B cell (primary cell): ENCODE data around the gene ZNF267. TPM values are rescaled to one million over a fixed set of nuclear protein-coding genes. Genes with fewer than 3 reads are reported as not detected.
"Not testable (repeated sequence)": the region's sequence is repeated elsewhere in the genome, so short reads cannot be mapped to it uniquely, and the experiment has no call there.

Source experiments
- ATAC-seq: fragments of 200-7000 bp; cut with Tn5 transposase; one replicate; pipeline ENCODE4 v1.10.0; 2021; ENCODE audit warnings: low read depth, mild to moderate bottlenecking, moderate number of reproducible peaks, moderate library complexity
- CTCF ChIA-PET: fragments of 350-600 bp; sonication (Branson Sonifier 250); formaldehyde crosslinking; loops from one replicate; lab custom pipeline; 2021; ENCODE audit warnings: antibody characterized with exemption, inconsistent platforms; lab: Charles Lee
- POLR2A ChIA-PET: fragments of 350-600 bp; sonication (Branson Sonifier 250); formaldehyde crosslinking; loops from one replicate; lab custom pipeline; 2021; ENCODE audit warnings: antibody characterized with exemption; lab: Charles Lee
- DNase-seq: peaks from one replicate; pipeline ENCODE4 v3.0.0; 2013
- H2AFZ ChIP-seq: 2 replicates; pipeline ENCODE4 v1.6.1; 2012; ENCODE audit warnings: mild to moderate bottlenecking, low read depth, low read length; ENCODE audit not compliant: insufficient read depth, poor library complexity, severe bottlenecking
- H3K27ac ChIP-seq, 2 donors: 1 replicate in 1 of 2; 2 replicates in 1 of 2; pipeline ENCODE4 v1.5.1; 2012 to 2013; ENCODE audit warnings: low read length in 2 of 2, mild to moderate bottlenecking in 2 of 2, moderate library complexity in 1 of 2
- H3K27me3 ChIP-seq, 4 experiments: fragments of 200-600 bp in 1 of 4; sonication (generic) in 1 of 4; replicated peaks in 1 of 4; 1 replicate in 2 of 4; 2 replicates in 2 of 4; pipeline versions ENCODE4 v1.6.1 to v1.7.0; 2013 to 2016; ENCODE audit warnings: low read length in 3 of 4, mild to moderate bottlenecking in 2 of 4, mixed read lengths in 1 of 4, moderate library complexity in 1 of 4; ENCODE audit not compliant: insufficient read depth in 4 of 4, control insufficient read depth in 3 of 4; ENCODE audit errors: control extremely low read depth in 1 of 4
- H3K36me3 ChIP-seq, 2 experiments: replicated peaks in 1 of 2; 1 replicate in 1 of 2; 2 replicates in 1 of 2; pipeline versions ENCODE4 v1.6.1 to v1.7.1; 2013; ENCODE audit warnings: low read length in 1 of 2; ENCODE audit not compliant: insufficient read depth in 2 of 2, control insufficient read depth in 1 of 2; ENCODE audit errors: control extremely low read depth in 1 of 2, extremely low read depth in 1 of 2
- H3K4me1 ChIP-seq, 2 donors: fragments of 200-600 bp in 1 of 2; sonication (generic) in 1 of 2; 1 replicate in 1 of 2; 2 replicates in 1 of 2; pipeline versions ENCODE4 v1.5.1 to v1.6.1; 2013 to 2017; ENCODE audit warnings: low read length in 2 of 2; ENCODE audit not compliant: control insufficient read depth in 2 of 2, insufficient read depth in 2 of 2
- H3K4me2 ChIP-seq: replicated peaks from 2 replicates; pipeline ENCODE3; 2012; ENCODE audit warnings: mild to moderate bottlenecking, low read depth, low read length; ENCODE audit not compliant: poor library complexity, severe bottlenecking
- H3K4me3 ChIP-seq, 5 experiments: fragments of 200-600 bp in 1 of 5; sonication (generic) in 1 of 5; 1 replicate in 3 of 5; 2 replicates in 2 of 5; pipeline versions ENCODE4 v1.5.1 to v1.7.0; 2011 to 2016; ENCODE audit warnings: low read length in 4 of 5, mild to moderate bottlenecking in 4 of 5, low read depth in 2 of 5, control low read depth in 1 of 5, moderate library complexity in 1 of 5; ENCODE audit not compliant: insufficient read depth in 1 of 5; ENCODE audit errors: control extremely low read depth in 1 of 5, extremely low read depth in 1 of 5
- H3K79me2 ChIP-seq: fragments of 200-600 bp; sonication (generic); one replicate; pipeline ENCODE4 v1.6.0; 2016; ENCODE audit warnings: low read length; ENCODE audit not compliant: control insufficient read depth, insufficient read depth
- H3K9ac ChIP-seq: fragments of 200-600 bp; sonication (generic); 2 replicates; pipeline ENCODE4 v1.6.1; 2017; ENCODE audit warnings: mild to moderate bottlenecking, low read length, moderate library complexity
- H3K9me3 ChIP-seq, 3 donors: one replicate each; pipeline versions ENCODE4 v1.6.1 to v1.7.1; 2013; ENCODE audit warnings: low read length in 2 of 3; ENCODE audit not compliant: control insufficient read depth in 2 of 3, insufficient read depth in 1 of 3; ENCODE audit errors: control extremely low read depth in 1 of 3
- H4K20me1 ChIP-seq: 2 replicates; pipeline ENCODE4 v1.6.0; 2012; ENCODE audit warnings: mild to moderate bottlenecking, low read length; ENCODE audit not compliant: insufficient read depth, control insufficient read depth, poor library complexity, severe bottlenecking
- H3K27ac Mint-ChIP-seq: one replicate; pipeline ENCODE4 v1.8.0; 2021; ENCODE audit warnings: mixed read lengths
- H3K27me3 Mint-ChIP-seq: one replicate; pipeline ENCODE4 v1.8.0; 2021; ENCODE audit warnings: mixed read lengths
- H3K4me1 Mint-ChIP-seq: one replicate; pipeline ENCODE4 v1.8.0; 2021; ENCODE audit warnings: mixed read lengths
- H3K4me3 Mint-ChIP-seq: one replicate; pipeline ENCODE4 v1.8.0; 2021; ENCODE audit warnings: mixed read lengths
- H3K9me3 Mint-ChIP-seq: one replicate; pipeline ENCODE4 v1.8.0; 2022; ENCODE audit warnings: mixed read lengths; ENCODE audit not compliant: insufficient read depth
- CTCF ChIP-seq: fragments of 200-600 bp; IDR thresholded peaks from one replicate; pipeline ENCODE4 v1.8.0; 2022; ENCODE audit warnings: antibody characterized with exemption, mild to moderate bottlenecking
- EZH2 ChIP-seq: IDR thresholded peaks from 2 replicates; pipeline ENCODE4 v1.6.1; 2012; ENCODE audit warnings: borderline replicate concordance, low read depth, mild to moderate bottlenecking, moderate library complexity, low read length; ENCODE audit not compliant: insufficient read depth, poor library complexity, severe bottlenecking
- WGBS: methylation state at CpG from one replicate; pipeline ENCODE4 v1.1.5; 2013; ENCODE audit warnings: missing lambda C conversion rate; ENCODE audit not compliant: insufficient coverage; 5-methylcytosine and 5-hydroxymethylcytosine counted together
- intact Hi-C: fragments of 100-400 bp; cut with micrococcal nuclease; formaldehyde crosslinking; loops from one replicate; pipeline ENCODE4 v1.10.0; 2022
- polyA plus RNA-seq: library from polyadenylated mRNA; depleted of rRNA; stranded (reverse); fragments of >200 nt; gene quantifications from 2 replicates; pipeline ENCODE4 v1.2.3, GENCODE V29; 2012
- total RNA-seq, 2 donors: library from RNA; stranded (reverse); fragments of 120-200 nt in 1 of 2; gene quantifications; 1 replicate in 1 of 2; 2 replicates in 1 of 2; pipeline versions ENCODE4 v1.2.3 to v1.2.4, GENCODE V29; 2013 to 2022

ZNF267 gene
- total and polyA plus RNA-seq, 2 donors (not counting 1 experiment from before 2014, with no cell fraction given): 8.6 to 68.1 TPM

GRCh38 chr16:31920373-31920772 is 46.8 kb downstream of the ZNF267 start:
- no peaks in the 10 kb centered on the region for H3K4me1 Mint-ChIP-seq
- H3K27me3 ChIP-seq: no peaks in the 10 kb centered on the region
- H3K4me3 Mint-ChIP-seq: no peak overlapping the region
- no peak overlapping the region for H3K27ac ChIP-seq
- H3K9me3 ChIP-seq: peaks cover 28 to 69% (median 45%) of the 10 kb centered on the region in 3 donors
- H3K9me3 Mint-ChIP-seq: peaks cover 25% of the 10 kb centered on the region
- ChIA-PET CTCF (no interaction called here), POLR2A (no interaction called here)
- H2AFZ ChIP-seq: no peak overlapping the region
- intact Hi-C loops: no loop called here
- DNase-seq (no peak), ATAC-seq (no peak)
- H3K27me3 Mint-ChIP-seq: no peaks in the 10 kb centered on the region
- H3K4me2 ChIP-seq: no peak overlapping the region
- H3K9ac ChIP-seq: no peak overlapping the region
- H3K4me1 ChIP-seq: no peaks in the 10 kb centered on the region
- H3K27ac Mint-ChIP-seq: no peak overlapping the region
- H4K20me1 ChIP-seq: no peaks in the 10 kb centered on the region
- TF ChIP-seq EZH2 (no peak), CTCF (no peak)
- no peak overlapping the region for H3K4me3 ChIP-seq
- no peaks in the 10 kb centered on the region for H3K79me2 ChIP-seq
- WGBS: 86% methylated on average over 1 of the region's 2 CpGs
- H3K36me3 ChIP-seq: peaks cover 20 to 27% of the 10 kb centered on the region in 2 experiments

- no CpG with 5 or more reads among the region's 1 CpG for WGBS
Measured at GRCh38 chr16:31951806-31952205, 78.2 kb downstream of the ZNF267 start.

GRCh38 chr16:31952206-31952605 is 78.6 kb downstream of the ZNF267 start:
- H3K36me3 ChIP-seq, H3K27ac ChIP-seq, H3K9ac ChIP-seq, DNase-seq, H2AFZ ChIP-seq, H3K9me3 Mint-ChIP-seq, H3K4me3 Mint-ChIP-seq, H3K4me3 ChIP-seq, ATAC-seq, H3K27me3 Mint-ChIP-seq, H3K4me1 Mint-ChIP-seq, POLR2A ChIA-PET, H3K27ac Mint-ChIP-seq, H3K9me3 ChIP-seq, H3K79me2 ChIP-seq, intact Hi-C loops, H3K27me3 ChIP-seq, H4K20me1 ChIP-seq, H3K4me1 ChIP-seq, CTCF ChIA-PET, H3K4me2 ChIP-seq: not testable (repeated sequence)
- WGBS: no CpG with 5 or more reads among the region's 3 CpGs

More at GRCh38 chr16:31951806-31952205, 78.2 kb downstream of the ZNF267 start:
- H3K4me1 Mint-ChIP-seq, ATAC-seq, H2AFZ ChIP-seq, H3K9me3 ChIP-seq, POLR2A ChIA-PET, H4K20me1 ChIP-seq, H3K9ac ChIP-seq, H3K27ac Mint-ChIP-seq, intact Hi-C loops, H3K79me2 ChIP-seq, H3K27me3 Mint-ChIP-seq, H3K4me3 ChIP-seq, H3K27me3 ChIP-seq, DNase-seq, H3K4me2 ChIP-seq, H3K36me3 ChIP-seq, H3K27ac ChIP-seq, H3K4me3 Mint-ChIP-seq, H3K9me3 Mint-ChIP-seq, H3K4me1 ChIP-seq, CTCF ChIA-PET: not testable (repeated sequence)
